Coronary artery (tissue), 2 donors: ENCODE data around the gene PNPLA7.

Experiments
- DNase-seq: peaks from one replicate; pipeline ENCODE4 v3.0.0-alpha.2; 2017; ENCODE audit warnings: low spot score
- H3K27ac ChIP-seq, 2 donors: fragments of 200-600 bp; sonication (generic); one replicate each; pipeline ENCODE4 v1.5.1; 2016 to 2019
- H3K4me3 ChIP-seq: fragments of 200-600 bp; sonication (generic); 2 replicates; pipeline ENCODE4 v1.5.1; 2016; ENCODE audit warnings: mild to moderate bottlenecking, moderate library complexity
- TF ChIP-seq, protein P1 (sequence below): fragments of 200-600 bp; sonication (generic); IDR thresholded peaks from one replicate; pipeline ENCODE4 v1.5.1; 2019; ENCODE audit warnings: antibody characterized with exemption

The PNPLA7 gene

DNA sequence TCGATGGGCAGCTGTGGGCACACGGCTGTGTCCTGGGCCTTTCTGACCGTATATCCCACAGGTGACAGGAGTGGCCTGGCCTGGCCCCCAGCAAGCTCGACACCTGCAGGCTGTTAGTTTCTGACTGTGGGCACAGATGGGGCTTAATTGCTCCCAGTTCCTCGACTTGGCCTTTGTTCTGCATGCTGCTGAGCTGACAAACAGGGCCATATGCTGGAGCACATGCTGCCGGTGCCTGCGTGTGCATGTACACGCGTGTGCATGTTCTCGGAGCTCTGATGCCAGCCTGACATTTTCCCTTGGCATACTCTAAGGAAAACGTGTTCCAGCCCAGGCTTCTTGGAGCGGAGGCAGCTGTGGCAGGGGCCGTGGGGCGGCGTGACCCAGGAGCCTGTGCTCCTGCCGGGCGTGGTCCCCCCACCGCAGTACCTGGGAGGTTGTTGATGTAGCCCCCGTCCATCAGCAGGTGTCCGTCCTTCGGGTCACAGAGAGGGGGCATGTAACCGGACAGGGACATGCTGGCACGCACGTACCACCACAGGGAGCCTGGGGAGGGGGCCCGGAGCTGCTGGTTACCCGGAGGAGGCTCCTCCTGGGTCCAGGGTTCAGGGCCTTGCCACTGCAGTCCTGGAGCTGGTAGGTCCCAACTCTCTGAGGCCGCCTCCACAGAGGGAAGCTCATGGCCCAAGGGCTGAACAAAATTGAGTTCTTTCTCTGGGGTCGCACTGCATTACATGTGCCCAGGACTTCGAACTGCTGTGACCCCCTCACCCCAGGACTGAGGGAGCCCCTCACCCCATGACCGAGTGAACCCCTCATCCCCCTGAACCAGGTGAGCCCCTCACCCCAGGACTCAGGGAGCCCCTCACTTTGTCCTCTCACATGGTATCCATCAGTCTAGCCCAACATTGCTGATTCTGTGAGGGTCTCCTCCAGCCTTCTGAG, 86.9 kb downstream of the PNPLA7 start:
- TF ChIP-seq, protein P1, sequence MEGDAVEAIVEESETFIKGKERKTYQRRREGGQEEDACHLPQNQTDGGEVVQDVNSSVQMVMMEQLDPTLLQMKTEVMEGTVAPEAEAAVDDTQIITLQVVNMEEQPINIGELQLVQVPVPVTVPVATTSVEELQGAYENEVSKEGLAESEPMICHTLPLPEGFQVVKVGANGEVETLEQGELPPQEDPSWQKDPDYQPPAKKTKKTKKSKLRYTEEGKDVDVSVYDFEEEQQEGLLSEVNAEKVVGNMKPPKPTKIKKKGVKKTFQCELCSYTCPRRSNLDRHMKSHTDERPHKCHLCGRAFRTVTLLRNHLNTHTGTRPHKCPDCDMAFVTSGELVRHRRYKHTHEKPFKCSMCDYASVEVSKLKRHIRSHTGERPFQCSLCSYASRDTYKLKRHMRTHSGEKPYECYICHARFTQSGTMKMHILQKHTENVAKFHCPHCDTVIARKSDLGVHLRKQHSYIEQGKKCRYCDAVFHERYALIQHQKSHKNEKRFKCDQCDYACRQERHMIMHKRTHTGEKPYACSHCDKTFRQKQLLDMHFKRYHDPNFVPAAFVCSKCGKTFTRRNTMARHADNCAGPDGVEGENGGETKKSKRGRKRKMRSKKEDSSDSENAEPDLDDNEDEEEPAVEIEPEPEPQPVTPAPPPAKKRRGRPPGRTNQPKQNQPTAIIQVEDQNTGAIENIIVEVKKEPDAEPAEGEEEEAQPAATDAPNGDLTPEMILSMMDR = no peak
- DNase-seq = peak; percentile 72
- Histone ChIP-seq H3K27ac (no peak overlapping the region), H3K4me3 (no peak overlapping the region)

DNA sequence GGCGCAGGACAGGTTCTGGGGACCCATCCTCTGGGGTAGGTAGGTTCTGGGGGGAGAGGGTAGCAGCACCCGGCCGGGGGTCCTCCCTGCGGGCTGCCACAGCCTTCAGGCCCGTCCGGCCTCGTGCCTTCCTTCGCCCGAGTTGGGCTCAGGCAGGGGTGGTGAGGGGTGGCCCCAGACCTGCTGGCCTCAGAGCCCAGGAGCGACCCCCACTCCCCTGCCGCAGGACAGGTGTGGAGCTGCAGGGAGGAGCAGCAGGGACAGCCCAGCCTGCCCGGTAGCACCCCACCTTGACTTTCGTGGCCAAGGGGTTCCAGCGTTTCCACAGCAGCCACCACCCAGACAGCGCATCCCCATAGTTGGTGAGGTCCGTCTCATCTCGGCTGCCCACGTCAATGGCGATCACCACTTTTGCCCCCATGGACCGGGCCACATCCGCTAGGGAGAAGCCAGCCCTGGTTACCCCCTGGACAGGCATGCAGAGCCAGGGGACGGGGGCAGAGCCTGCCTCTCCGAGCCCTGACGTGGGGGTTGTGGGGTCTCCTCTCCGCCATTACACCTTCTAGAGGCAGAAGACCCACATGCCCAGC, 87.7 kb downstream of the PNPLA7 start:
- no peak overlapping the region for H3K4me3 ChIP-seq
- DNase-seq = peak; percentile 72
- no peak overlapping the region for H3K27ac ChIP-seq
- TF ChIP-seq, protein P1 = no peak

DNA sequence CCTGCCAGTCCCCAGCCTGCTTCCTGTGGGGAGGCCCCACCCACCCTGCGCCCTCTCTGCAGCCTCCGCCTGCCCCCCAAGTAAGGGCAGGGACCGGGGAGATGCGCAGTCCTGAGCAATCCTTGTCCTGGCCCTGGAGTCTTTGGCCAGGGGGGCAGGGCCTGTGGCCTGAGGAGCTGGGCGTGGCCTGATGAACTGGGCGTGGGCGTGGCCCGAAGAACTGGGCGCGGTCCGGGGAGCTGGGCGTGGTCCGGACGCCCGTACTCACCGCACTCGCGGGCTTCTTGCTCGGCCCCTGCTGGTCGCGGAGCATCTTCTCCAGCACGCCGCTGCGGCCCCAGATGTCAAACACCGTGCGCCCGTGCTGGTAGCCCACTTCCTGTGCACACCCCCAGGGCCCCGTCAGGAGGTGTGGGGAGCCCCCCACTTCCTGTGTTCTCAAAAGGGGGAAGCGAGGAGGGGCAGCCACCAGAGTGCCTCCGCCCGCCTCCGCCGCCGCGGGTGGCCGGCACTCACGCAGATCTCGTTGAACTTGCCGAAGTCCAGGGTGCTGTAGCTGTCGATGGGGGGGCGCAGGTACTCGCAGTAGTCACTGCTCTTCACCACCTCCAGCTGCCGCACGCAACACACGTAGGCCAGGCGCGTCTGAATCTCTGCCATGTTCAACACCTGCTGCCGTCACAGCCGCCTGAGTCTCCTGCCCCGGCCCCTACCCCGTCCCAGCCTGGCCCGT, 88.4 kb downstream of the PNPLA7 start:
- peak; percentile 77 for DNase-seq
- Histone ChIP-seq H3K27ac (no peak overlapping the region), H3K4me3 (peak overlapping the region; percentile 40)
- TF ChIP-seq, protein P1 = no peak

DNA sequence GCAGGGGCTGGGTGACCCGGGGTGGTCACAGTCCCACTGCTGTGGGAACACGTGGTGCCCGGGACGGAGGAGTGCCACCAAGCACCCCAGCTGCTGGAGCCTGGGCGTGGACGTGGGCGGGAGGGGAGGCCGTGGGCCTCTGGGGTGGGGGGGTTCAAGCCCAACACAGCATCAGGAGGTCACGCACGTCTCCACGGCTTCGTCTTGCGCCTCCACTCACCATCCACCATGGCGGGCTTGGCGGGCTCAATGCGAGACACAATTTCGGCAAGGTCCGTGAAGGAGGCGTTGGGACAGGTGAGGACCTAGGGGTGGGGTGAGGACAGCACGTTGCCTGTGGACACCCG, 88.9 kb downstream of the PNPLA7 start:
- Histone ChIP-seq H3K27ac (no peak overlapping the region), H3K4me3 (peak overlapping the region; percentile 40)
- no peak for DNase-seq
- TF ChIP-seq, protein P1 = no peak

DNA sequence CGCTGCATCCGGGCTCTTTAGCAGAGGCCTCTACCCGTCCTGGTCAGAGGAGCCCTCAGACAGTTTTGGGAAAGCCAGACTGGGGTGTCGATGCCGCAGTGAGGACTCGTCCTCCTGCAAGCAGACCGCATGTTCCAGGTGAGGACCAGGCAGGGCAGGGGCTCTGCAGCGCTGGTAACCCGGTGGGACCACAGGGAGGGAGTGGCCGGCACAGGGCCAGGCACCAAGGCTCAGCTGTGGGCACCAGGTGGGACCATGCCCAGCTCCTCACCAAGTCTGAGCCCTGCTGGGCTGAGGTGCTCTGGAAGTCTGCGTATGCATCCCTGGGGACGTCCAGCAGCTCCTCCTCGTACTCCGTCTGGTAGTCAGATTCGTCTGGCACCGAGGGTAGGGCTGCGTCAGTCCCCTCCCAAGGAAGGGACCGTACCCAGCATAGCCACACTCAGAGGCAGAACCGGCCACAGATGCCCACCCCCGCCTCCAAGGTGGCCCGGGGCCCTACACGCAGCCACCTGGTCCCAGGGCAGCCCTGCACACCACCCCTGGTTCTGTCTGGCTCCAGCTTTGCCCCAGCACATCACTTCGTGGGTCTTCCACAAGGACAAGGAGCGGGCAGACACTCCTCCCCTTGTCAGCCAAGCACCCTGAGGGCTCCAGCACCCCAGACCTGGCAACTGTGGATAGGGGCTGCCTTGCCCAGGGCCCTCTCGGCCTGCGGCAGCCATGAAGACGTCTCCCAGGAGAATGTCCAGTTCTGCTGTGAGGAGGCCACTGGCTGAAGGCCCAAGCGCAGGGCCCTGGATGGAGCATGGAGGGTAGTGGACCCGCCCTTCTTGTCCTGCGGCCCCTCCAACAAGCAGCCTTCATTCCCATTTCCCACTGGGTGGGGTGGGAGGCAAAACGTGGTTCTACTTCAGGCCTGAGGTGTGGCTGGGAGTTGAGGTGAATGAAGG, 89.6 kb downstream of the PNPLA7 start:
- peak; percentile 74 for DNase-seq
- TF ChIP-seq, protein P1 = no peak
- Histone ChIP-seq H3K4me3 (no peak overlapping the region), H3K27ac (no peak overlapping the region)

DNA sequence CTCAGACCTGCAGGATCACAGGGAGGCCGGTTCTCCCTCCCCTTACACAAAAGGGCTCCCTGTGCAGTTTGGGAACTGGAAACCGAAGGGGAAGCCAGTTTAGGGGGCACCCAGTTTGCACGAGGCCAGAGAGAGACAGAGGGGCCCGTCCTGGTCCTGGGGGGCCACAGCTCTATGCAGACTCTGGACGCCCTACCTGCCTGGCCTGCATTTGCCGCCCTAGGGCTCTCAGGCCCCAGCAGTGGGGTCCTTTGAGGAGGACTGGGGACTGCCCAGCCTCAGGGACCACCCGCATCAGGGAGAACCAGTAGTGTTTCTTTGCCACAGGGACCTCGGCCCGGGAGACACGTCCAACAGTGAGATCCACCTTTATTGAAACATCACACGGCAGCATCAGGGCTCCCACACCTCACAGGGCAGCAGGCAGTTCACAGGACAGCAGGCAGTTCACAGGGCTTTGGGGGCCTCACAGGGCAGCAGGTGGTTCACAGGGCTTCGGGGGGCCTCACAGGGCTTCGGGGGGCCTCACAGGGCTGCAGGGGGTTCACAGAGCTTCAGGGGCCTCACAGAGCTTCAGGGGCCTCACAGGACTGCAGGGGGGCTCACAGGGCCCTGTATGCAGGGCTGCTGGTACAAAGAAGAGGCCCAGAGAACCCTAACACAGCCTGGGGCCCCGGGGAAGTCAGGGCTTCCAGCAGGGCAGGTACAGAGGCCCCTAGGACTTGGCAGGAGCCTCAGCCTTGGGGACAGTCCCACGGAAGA, 90.4 kb downstream of the PNPLA7 start:
- TF ChIP-seq, protein P1 = no peak

More for the DNA sequence above, 90.4 kb downstream of the PNPLA7 start:
- Histone ChIP-seq H3K4me3 (peak overlapping the region; percentile 96), H3K27ac (peak overlapping the region; percentile 68 to 71)
- peak; percentile 81 for DNase-seq
